HEK293 (cell line): ENCODE data around the gene EIF4ENIF1.

Experiments
- CTCF ChIA-PET: fragments of 350-600 bp; formaldehyde crosslinking; extraction: SDS; loops from one replicate; lab custom pipeline; 2021; ENCODE audit warnings: antibody characterized with exemption; lab: Yijun Ruan, JAX
- POLR2A ChIA-PET: fragments of 300-600 bp; formaldehyde crosslinking; extraction: SDS; loops from one replicate; lab custom pipeline; 2020; ENCODE audit warnings: antibody characterized with exemption, inconsistent platforms; lab: Yijun Ruan, JAX
- H3K27ac ChIP-seq: fragments of 200-500 bp; sonication (Bioruptor generic); 2 replicates; pipeline ENCODE4 v1.5.1; 2014; ENCODE audit warnings: low read depth, low read length, control low read depth, inconsistent platforms; ENCODE audit errors: extremely low read depth
- H3K36me3 ChIP-seq, 2 experiments: fragments of 200-500 bp in 1 of 2; sonication (Bioruptor generic) in 1 of 2; 1 replicate in 1 of 2; 2 replicates in 1 of 2; pipeline ENCODE4 v1.5.1; 2014 to 2017; ENCODE audit warnings: inconsistent platforms in 2 of 2, low read length in 2 of 2; ENCODE audit not compliant: control insufficient read depth in 2 of 2, insufficient read depth in 1 of 2
- H3K4me1 ChIP-seq: fragments of 200-500 bp; sonication (Bioruptor generic); 2 replicates; pipeline ENCODE4 v1.5.1; 2014; ENCODE audit warnings: mild to moderate bottlenecking, low read length, inconsistent platforms; ENCODE audit not compliant: control insufficient read depth, insufficient read depth
- H3K4me3 ChIP-seq: 2 replicates; pipeline ENCODE4 v1.5.1; 2011; ENCODE audit warnings: low read depth, mild to moderate bottlenecking, control low read depth, low read length, moderate library complexity
- H3K9me3 ChIP-seq: fragments of 200-500 bp; sonication (Bioruptor generic); 2 replicates; pipeline ENCODE4 v1.5.1; 2014; ENCODE audit warnings: low read depth, low read length, inconsistent platforms; ENCODE audit not compliant: control insufficient read depth, insufficient read depth
- HOXD13 ChIP-seq: sonication (generic); formaldehyde crosslinking; IDR thresholded peaks from 2 replicates; pipeline ENCODE4 v1.8.0; 2022; ENCODE audit warnings: missing genetic modification reagents, borderline replicate concordance
- SALL2 ChIP-seq: fragments of 450-650 bp; formaldehyde crosslinking; IDR thresholded peaks from 2 replicates; pipeline ENCODE4 v1.5.0; 2017; ENCODE audit warnings: missing biosample characterization, mild to moderate bottlenecking, missing genetic modification characterization, borderline replicate concordance
- WT1 ChIP-seq: fragments of 450-650 bp; formaldehyde crosslinking; IDR thresholded peaks from 2 replicates; pipeline ENCODE4 v1.5.1; 2016; ENCODE audit warnings: missing biosample characterization, missing genetic modification characterization
- ZBTB44 ChIP-seq: fragments of 450-650 bp; IDR thresholded peaks from 2 replicates; pipeline ENCODE4 v1.5.1; 2018; ENCODE audit warnings: missing biosample characterization, mild to moderate bottlenecking, missing genetic modification characterization
- ZNF16 ChIP-seq: fragments of 450-650 bp; formaldehyde crosslinking; IDR thresholded peaks from 2 replicates; pipeline ENCODE4 v1.5.1; 2016; ENCODE audit warnings: low read depth, missing biosample characterization, missing genetic modification characterization
- ZNF214 ChIP-seq: fragments of 450-650 bp; formaldehyde crosslinking; IDR thresholded peaks from 2 replicates; pipeline ENCODE4 v1.5.1; 2017; ENCODE audit warnings: missing biosample characterization, mild to moderate bottlenecking, missing genetic modification characterization, borderline replicate concordance
- ZNF426 ChIP-seq: fragments of 450-650 bp; formaldehyde crosslinking; IDR thresholded peaks from 2 replicates; pipeline ENCODE4 v1.5.1; 2017; ENCODE audit warnings: missing biosample characterization, missing genetic modification characterization, mild to moderate bottlenecking, inconsistent platforms, moderate library complexity
- ZNF488 ChIP-seq: fragments of 450-650 bp; formaldehyde crosslinking; IDR thresholded peaks from 2 replicates; pipeline ENCODE4 v1.5.1; 2016; ENCODE audit warnings: missing biosample characterization, missing genetic modification characterization
- ZNF510 ChIP-seq: fragments of 450-650 bp; formaldehyde crosslinking; IDR thresholded peaks from 2 replicates; pipeline ENCODE4 v1.5.1; 2018; ENCODE audit warnings: mild to moderate bottlenecking, missing genetic modification characterization, missing biosample characterization; ENCODE audit not compliant: insufficient replicate concordance
- ZNF513 ChIP-seq: fragments of 450-650 bp; IDR thresholded peaks from 2 replicates; pipeline ENCODE4 v1.5.1; 2018; ENCODE audit warnings: missing biosample characterization, missing genetic modification characterization
- ZNF518A ChIP-seq: fragments of 450-650 bp; formaldehyde crosslinking; conservative IDR thresholded peaks from 2 replicates; pipeline ENCODE4 v1.5.1; 2016; ENCODE audit warnings: low read depth, missing biosample characterization, missing genetic modification characterization
- ZNF555 ChIP-seq: fragments of 450-650 bp; formaldehyde crosslinking; conservative IDR thresholded peaks from 2 replicates; pipeline ENCODE4 v1.5.1; 2017; ENCODE audit warnings: missing biosample characterization, mild to moderate bottlenecking, missing genetic modification characterization, inconsistent platforms
- ZNF561 ChIP-seq: fragments of 450-650 bp; IDR thresholded peaks from 2 replicates; pipeline ENCODE4 v1.5.1; 2018; ENCODE audit warnings: missing biosample characterization, missing genetic modification characterization, borderline replicate concordance
- ZNF645 ChIP-seq: fragments of 450-650 bp; formaldehyde crosslinking; IDR thresholded peaks from 2 replicates; pipeline ENCODE4; 2016; ENCODE audit warnings: missing biosample characterization, missing genetic modification characterization
- ZNF768 ChIP-seq: fragments of 450-650 bp; formaldehyde crosslinking; IDR thresholded peaks from 2 replicates; pipeline ENCODE4 v1.5.1; 2018; ENCODE audit warnings: missing biosample characterization, mild to moderate bottlenecking, missing genetic modification characterization
- ZSCAN4 ChIP-seq: fragments of 450-650 bp; formaldehyde crosslinking; IDR thresholded peaks from 2 replicates; pipeline ENCODE4 v1.5.1; 2017; ENCODE audit warnings: missing biosample characterization, missing genetic modification characterization

The EIF4ENIF1 gene

GRCh38 chr22:31465307-31465706 is 24.3 kb downstream of the EIF4ENIF1 start (continued):
- TF ChIP-seq ZNF645 (tag by site-specific recombination) = no peak
- no peak for TF ChIP-seq SALL2 (tag by site-specific recombination)
- TF ChIP-seq ZNF488 (tag by site-specific recombination) = no peak
- no peak for TF ChIP-seq ZNF513 (tag by site-specific recombination)
- no peak for TF ChIP-seq ZNF426 (tag by site-specific recombination)
- no peak for TF ChIP-seq ZNF510
- no peak for TF ChIP-seq ZNF518A
- TF ChIP-seq ZNF555 = no peak
- no peak for TF ChIP-seq ZNF768 (tag by site-specific recombination)
- TF ChIP-seq WT1 (tag by site-specific recombination) = no peak

GRCh38 chr22:31461699-31462098 is 27.9 kb downstream of the EIF4ENIF1 start:
- TF ChIP-seq ZSCAN4 (tag by site-specific recombination) (no peak), ZBTB44 (no peak), ZNF16 (tag by site-specific recombination) (no peak), HOXD13 (CRISPR knock-in tag) (no peak), ZNF561 (tag by site-specific recombination) (no peak), ZNF214 (tag by site-specific recombination) (no peak)
- Histone ChIP-seq H3K27ac (no peak overlapping the region), H3K9me3 (no peaks in the 10 kb centered on the region), H3K4me3 (no peak overlapping the region), H3K4me1 (no peaks in the 10 kb centered on the region), H3K36me3 (peaks cover 76 to 89% of the 10 kb centered on the region in 2 experiments)
- POLR2A ChIA-PET = no interaction called here
- CTCF ChIA-PET = no interaction called here
